GM18517 (cell line): ENCODE data around the gene PRDX6.
"Not testable (repeated sequence)": the region's sequence is repeated elsewhere in the genome, so short reads cannot be mapped to it uniquely, and the experiment has no call there.

Source experiments
- ATAC-seq: cut with Tn5 transposase; IDR thresholded peaks from one replicate; pipeline ENCODE4 v1.9.1; 2021; ENCODE audit warnings: mild to moderate bottlenecking, moderate library complexity; ENCODE audit not compliant: unreplicated experiment

PRDX6 gene

GRCh38 chr1:173495609-173496267, 18.6 kb downstream of the PRDX6 start:
- no peak for ATAC-seq

- no peak for ATAC-seq
These were observed 19.7 kb downstream of the PRDX6 start for GRCh38 chr1:173496757-173497320.

- no peak for ATAC-seq
These were observed 22.6 kb downstream of the PRDX6 start for GRCh38 chr1:173499729-173500128.

GRCh38 chr1:173502104-173502503, 25.0 kb downstream of the PRDX6 start:
- no peak for ATAC-seq

- ATAC-seq, result no peak
These were observed 26.3 kb downstream of the PRDX6 start for GRCh38 chr1:173503391-173503790.

GRCh38 chr1:173504268-173504667, 27.1 kb downstream of the PRDX6 start:
- ATAC-seq, result no peak

GRCh38 chr1:173505391-173505790, 28.3 kb downstream of the PRDX6 start:
- no peak for ATAC-seq

- no peak for ATAC-seq
These were observed 29.3 kb downstream of the PRDX6 start for GRCh38 chr1:173506437-173506836.

- no peak for ATAC-seq
These were observed 30.2 kb downstream of the PRDX6 start for GRCh38 chr1:173507205-173507846.

- no peak for ATAC-seq
These were observed 30.7 kb downstream of the PRDX6 start for GRCh38 chr1:173507847-173508209.

- ATAC-seq, result no peak
These were observed 31.4 kb downstream of the PRDX6 start for GRCh38 chr1:173508541-173508940.

GRCh38 chr1:173509797-173510196, 32.7 kb downstream of the PRDX6 start:
- no peak for ATAC-seq

GRCh38 chr1:173514503-173514902, 37.4 kb downstream of the PRDX6 start:
- not testable (repeated sequence) for ATAC-seq

- ATAC-seq, result no peak
These were observed 43.7 kb downstream of the PRDX6 start for GRCh38 chr1:173520799-173521198.

- ATAC-seq, result no peak
These were observed 46.2 kb downstream of the PRDX6 start for GRCh38 chr1:173523329-173523728.

GRCh38 chr1:173525926-173526325, 48.8 kb downstream of the PRDX6 start:
- ATAC-seq, result no peak

GRCh38 chr1:173527151-173527826, 50.2 kb downstream of the PRDX6 start:
- ATAC-seq, result no peak

- ATAC-seq, result no peak
These were observed 52.0 kb downstream of the PRDX6 start for GRCh38 chr1:173529106-173529505.

- no peak for ATAC-seq
These were observed 53.9 kb downstream of the PRDX6 start for GRCh38 chr1:173530795-173531693.

GRCh38 chr1:173532237-173532636, 55.1 kb downstream of the PRDX6 start:
- no peak for ATAC-seq

- no peak for ATAC-seq
These were observed 59.1 kb downstream of the PRDX6 start for GRCh38 chr1:173536223-173536622.
